OCI-LY7 (cell line): ENCODE data around the gene FBN1. TPM values are rescaled to one million over a fixed set of nuclear protein-coding genes. Genes with fewer than 3 reads are reported as not detected.

Source experiments
- BruUV-seq: library from RNA; stranded (reverse); fragments of 400-500 nt; replicated peaks from 2 replicates; lab custom pipeline; 2021; lab: Mats Ljungman, UMichigan
- CTCF ChIA-PET: fragments of 300-600 bp; sonication (Branson Sonifier 250); formaldehyde crosslinking; loops from one replicate; lab custom pipeline; 2022; ENCODE audit warnings: antibody characterized with exemption; ENCODE audit not compliant: unreplicated experiment; lab: Charles Lee
- POLR2A ChIA-PET: fragments of 300-600 bp; sonication (Branson Sonifier 250); formaldehyde crosslinking; loops from one replicate; lab custom pipeline; 2022; ENCODE audit warnings: antibody characterized with exemption; lab: Charles Lee
- DNase-seq: peaks from one replicate; pipeline ENCODE4 v3.0.0-alpha.2; 2015; ENCODE audit warnings: low spot score
- H2AFZ ChIP-seq: fragments of 200-600 bp; sonication (generic), shearing (Covaris generic); 2 replicates; pipeline ENCODE4 v1.6.1; 2014; ENCODE audit warnings: mild to moderate bottlenecking, antibody characterized with exemption, low read length, moderate library complexity
- H3K27ac ChIP-seq: fragments of 200-600 bp; sonication (generic); 2 replicates; pipeline ENCODE4 v1.5.1; 2014; ENCODE audit warnings: mixed run types, low read depth, mild to moderate bottlenecking, moderate library complexity, low read length, inconsistent platforms; ENCODE audit not compliant: poor library complexity, severe bottlenecking
- H3K36me3 ChIP-seq: fragments of 200-600 bp; sonication (generic); 2 replicates; pipeline ENCODE4 v1.6.1; 2014; ENCODE audit warnings: mild to moderate bottlenecking, antibody characterized with exemption, low read length, moderate library complexity, mixed read lengths; ENCODE audit not compliant: insufficient read depth
- H3K4me1 ChIP-seq: fragments of 200-600 bp; sonication (generic); 2 replicates; pipeline ENCODE4 v1.5.1; 2014; ENCODE audit warnings: mild to moderate bottlenecking, low read length; ENCODE audit not compliant: insufficient read depth, poor library complexity, severe bottlenecking
- H3K4me2 ChIP-seq: fragments of 200-600 bp; sonication (generic); 2 replicates; pipeline ENCODE4 v1.6.1; 2014; ENCODE audit warnings: mild to moderate bottlenecking, low read length
- H3K4me3 ChIP-seq: fragments of 200-600 bp; sonication (generic); 2 replicates; pipeline ENCODE4 v1.5.1; 2014; ENCODE audit warnings: mild to moderate bottlenecking, low read depth, low read length; ENCODE audit not compliant: poor library complexity, severe bottlenecking
- H3K79me2 ChIP-seq: fragments of 200-600 bp; sonication (generic); 2 replicates; pipeline ENCODE4 v1.6.1; 2016; ENCODE audit warnings: low read depth, mild to moderate bottlenecking, low read length, moderate library complexity, mixed read lengths; ENCODE audit not compliant: insufficient read depth
- H3K9me2 ChIP-seq: fragments of 200-600 bp; sonication (generic); 2 replicates; pipeline ENCODE4 v1.6.1; 2016; ENCODE audit warnings: mild to moderate bottlenecking, low read length, mixed read lengths; ENCODE audit not compliant: insufficient read depth
- H3K9me3 ChIP-seq: fragments of 200-600 bp; sonication (generic); 2 replicates; pipeline ENCODE4 v1.6.1; 2014; ENCODE audit warnings: mild to moderate bottlenecking, mixed run types, low read length, mixed read lengths
- H4K20me1 ChIP-seq: fragments of 200-600 bp; sonication (generic); 2 replicates; pipeline ENCODE4 v1.6.1; 2014; ENCODE audit warnings: mild to moderate bottlenecking, antibody characterized with exemption, low read length, moderate library complexity, mixed read lengths; ENCODE audit not compliant: insufficient read depth
- CTCF ChIP-seq: fragments of 200-600 bp; sonication (generic); conservative IDR thresholded peaks from 2 replicates; pipeline ENCODE4 v1.5.1; 2014; ENCODE audit warnings: mild to moderate bottlenecking, antibody characterized with exemption, low read length, moderate library complexity, mixed read lengths
- EZH2phosphoT487 ChIP-seq: fragments of 200-600 bp; sonication (generic); IDR thresholded peaks from 2 replicates; pipeline ENCODE4 v1.6.1; 2018; ENCODE audit warnings: low read depth, borderline replicate concordance, mild to moderate bottlenecking, mixed run types, antibody characterized with exemption, low read length, moderate library complexity, mixed read lengths
- intact Hi-C: fragments of 100-400 bp; cut with micrococcal nuclease; formaldehyde crosslinking; loops from one replicate; pipeline ENCODE4 v1.10.0; 2022; ENCODE audit not compliant: unreplicated experiment
- total RNA-seq, 2 experiments: library from RNA; depleted of rRNA in 1 of 2; stranded (reverse); fragments of >200 nt in 1 of 2; shearing (Covaris generic) in 1 of 2; gene quantifications; 2 replicates each; pipeline ENCODE4 v1.2.3, GENCODE V29; 2014 to 2022

FBN1 gene
- total RNA-seq, 2 experiments from 2014 or later, result 0.68 to 1.0 TPM

DNA sequence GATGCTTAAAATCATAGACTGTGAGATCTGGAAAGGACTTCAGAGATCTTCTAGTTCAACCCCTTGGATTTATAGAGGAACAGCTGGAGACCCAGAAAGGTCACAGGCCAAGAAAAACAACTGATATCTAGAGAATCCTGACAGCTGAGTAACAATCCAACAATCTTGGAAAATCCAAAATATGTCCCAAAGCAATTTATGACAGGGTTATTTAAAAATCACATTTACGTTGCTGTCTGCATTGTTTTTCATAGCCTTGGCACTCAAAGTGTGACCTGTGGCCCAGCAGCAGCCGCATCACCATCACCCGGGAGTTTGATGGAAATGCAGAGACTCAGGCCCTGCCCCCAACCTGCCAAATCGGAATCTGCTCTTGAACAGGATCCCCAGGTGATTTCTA lies 78.8 kb downstream of the FBN1 start:
- no peak overlapping the region for H3K4me3 ChIP-seq
- no peaks in the 10 kb centered on the region for H3K79me2 ChIP-seq
- DNase-seq, result no peak
- H2AFZ ChIP-seq, result no peak overlapping the region
- no peak overlapping the region for H3K4me2 ChIP-seq
- TF ChIP-seq CTCF, result no peak
- no peak for TF ChIP-seq EZH2phosphoT487
- no peaks in the 10 kb centered on the region for H3K36me3 ChIP-seq
- intact Hi-C loops, result no loop called here
- no peak overlapping the region for H3K27ac ChIP-seq
- CTCF ChIA-PET, result no interaction called here
- BruUV-seq, result no TSS peak
- POLR2A ChIA-PET, result no interaction called here
- H3K4me1 ChIP-seq, result no peaks in the 10 kb centered on the region
- H3K9me3 ChIP-seq, result no peaks in the 10 kb centered on the region
- no peaks in the 10 kb centered on the region for H4K20me1 ChIP-seq
- H3K9me2 ChIP-seq, result no peaks in the 10 kb centered on the region

- intact Hi-C loops, result no loop called here
- TF ChIP-seq EZH2phosphoT487, result no peak
- no peak for TF ChIP-seq CTCF
- Histone ChIP-seq H3K4me3 (no peak overlapping the region), H3K27ac (no peak overlapping the region), H2AFZ (no peak overlapping the region), H3K9me3 (no peaks in the 10 kb centered on the region), H3K4me1 (no peaks in the 10 kb centered on the region), H4K20me1 (no peaks in the 10 kb centered on the region), H3K36me3 (no peaks in the 10 kb centered on the region), H3K9me2 (no peaks in the 10 kb centered on the region), H3K4me2 (no peak overlapping the region), H3K79me2 (no peaks in the 10 kb centered on the region)
- ChIA-PET CTCF (no interaction called here), POLR2A (interaction anchor here (0.5 to 0.7 kb wide), 2 partner anchors 592 to 1154 kb away, joined by 3 read pairs; no protein-coding TSS in a partner anchor)
- no peak for DNase-seq
- BruUV-seq, result no TSS peak
Observed at GRCh38 chr15:48565560-48566482, 79.7 kb downstream of the FBN1 start.

GRCh38 chr15:48564690-48565089 lies 80.8 kb downstream of the FBN1 start:
- no peak overlapping the region for H2AFZ ChIP-seq
- ChIA-PET CTCF (no interaction called here), POLR2A (no interaction called here)
- intact Hi-C loops, result no loop called here
- no peak overlapping the region for H3K4me2 ChIP-seq
- no peaks in the 10 kb centered on the region for H3K9me2 ChIP-seq
- no peaks in the 10 kb centered on the region for H3K9me3 ChIP-seq
- no peaks in the 10 kb centered on the region for H3K79me2 ChIP-seq
- no peaks in the 10 kb centered on the region for H4K20me1 ChIP-seq
- no peaks in the 10 kb centered on the region for H3K36me3 ChIP-seq
- no TSS peak for BruUV-seq
- no peak for TF ChIP-seq EZH2phosphoT487
- DNase-seq, result no peak
- no peaks in the 10 kb centered on the region for H3K4me1 ChIP-seq
- H3K4me3 ChIP-seq, result no peak overlapping the region
- no peak overlapping the region for H3K27ac ChIP-seq
